Spleen (tissue), 11 donors: ENCODE results near the gene GPATCH2L. TPM values are rescaled to one million over a fixed set of nuclear protein-coding genes. Genes with fewer than 3 reads are reported as not detected.

Experiments
- DNase-seq: peaks from one replicate; pipeline ENCODE4 v3.0.0-alpha.2; 2020
- H3K27ac ChIP-seq, 8 donors: fragments of 200-600 bp; sonication (generic) in 7 of 8; 1 replicate in 4 of 8; 2 replicates in 4 of 8; pipeline versions ENCODE4 v1.5.0 to v1.8.0; 2016 to 2021; ENCODE audit warnings: inconsistent platforms in 4 of 8, mild to moderate bottlenecking in 4 of 8, moderate library complexity in 1 of 8
- H3K27me3 ChIP-seq, 7 donors: fragments of 200-600 bp; sonication (generic) in 6 of 7; replicated peaks in 1 of 7; 1 replicate in 4 of 7; 2 replicates in 3 of 7; pipeline versions ENCODE4 v1.5.0 to v1.8.0; 2016 to 2021; ENCODE audit warnings: inconsistent platforms in 3 of 7, mild to moderate bottlenecking in 1 of 7
- H3K36me3 ChIP-seq, 6 donors: fragments of 200-600 bp; sonication (generic) in 5 of 6; 1 replicate in 4 of 6; 2 replicates in 2 of 6; pipeline versions ENCODE4 v1.5.0 to v1.8.0; 2016 to 2021; ENCODE audit warnings: inconsistent platforms in 2 of 6
- H3K4me1 ChIP-seq, 6 donors: fragments of 200-600 bp; sonication (generic) in 5 of 6; 1 replicate in 3 of 6; 2 replicates in 3 of 6; pipeline versions ENCODE4 v1.5.0 to v1.8.0; 2016 to 2021; ENCODE audit warnings: inconsistent platforms in 3 of 6
- H3K4me3 ChIP-seq, 8 donors: fragments of 200-600 bp; sonication (generic) in 7 of 8; 1 replicate in 4 of 8; 2 replicates in 4 of 8; pipeline versions ENCODE4 v1.5.0 to v1.8.0; 2016 to 2021; ENCODE audit warnings: inconsistent platforms in 4 of 8, mild to moderate bottlenecking in 4 of 8, moderate library complexity in 2 of 8
- H3K9me3 ChIP-seq, 8 donors: fragments of 200-600 bp; sonication (generic) in 7 of 8; 1 replicate in 4 of 8; 2 replicates in 4 of 8; pipeline versions ENCODE4 v1.5.0 to v1.8.0; 2016 to 2021; ENCODE audit warnings: inconsistent platforms in 4 of 8
- CTCF ChIP-seq, 11 experiments: fragments of 200-600 bp in 7 of 11; fragments of 450-650 bp in 4 of 11; sonication (generic) in 4 of 11; IDR thresholded peaks in 8 of 11; conservative IDR thresholded peaks in 3 of 11; 1 replicate in 7 of 11; 2 replicates in 4 of 11; pipeline versions ENCODE4 v1.4.0 to v1.8.0; 2016 to 2021; ENCODE audit warnings: antibody characterized with exemption in 11 of 11, inconsistent platforms in 4 of 11, mild to moderate bottlenecking in 1 of 11
- POLR2A ChIP-seq, 3 donors: fragments of 450-650 bp; IDR thresholded peaks; one replicate each; pipeline ENCODE4 v1.5.1; 2017; ENCODE audit warnings: antibody characterized with exemption in 3 of 3, mild to moderate bottlenecking in 1 of 3
- POLR2AphosphoS5 ChIP-seq, 3 donors: sonication (generic); formaldehyde crosslinking; IDR thresholded peaks; one replicate each; pipeline ENCODE4 v1.5.1; 2017; ENCODE audit warnings: antibody characterized with exemption in 3 of 3
- WGBS, 5 donors: extraction: QIAGEN DNeasy Blood & Tissue Kit in 3 of 5; methylation state at CpG; one replicate each; pipeline versions ENCODE4 v1.1.5 to v1.1.7; 2013 to 2018; 5-methylcytosine and 5-hydroxymethylcytosine counted together
- intact Hi-C: fragments of 100-400 bp; cut with DNase I; formaldehyde crosslinking; loops from one replicate; pipeline ENCODE4 v1.15.0; 2023; ENCODE audit warnings: low total_unique reads
- polyA plus RNA-seq, 3 donors: library from polyadenylated mRNA; stranded (reverse); fragments of 200-250 nt; gene quantifications; one replicate each; pipeline ENCODE4 v1.2.1, GENCODE V29; 2013
- total RNA-seq, 7 donors: library from RNA; depleted of rRNA in 3 of 7; stranded (reverse); fragments of >200 nt in 3 of 7; fragmentation: NEBNext Ultra II Directional in 4 of 7; extraction: Animal tissue kit (Norgen Biotek cat#: 25700) in 4 of 7; gene quantifications; one replicate each; pipeline versions ENCODE4 v1.1.0 to v1.2.1, GENCODE V29; 2016 to 2021
- donor health status: healthy with polysubstance abuse.
- donor health status: DM: no; HTN: no; CAD: no; lungs with moderate emphysema.
- donor health status: DM: no; HTN: no; CAD: no.
- donor health status: Bipolar disorder and iron deficiency.
- donor health status: healthy.
- donor health status: DM: no; HTN: no; CAD: no.
- donor health status: DM: yes; HTN: yes; CAD: no.

GPATCH2L gene
- total and polyA plus RNA-seq, 10 donors: 3.5 to 96.5 (median 59.2) TPM

GRCh38 chr14:76154539-76155126, 2.9 kb downstream of the GPATCH2L start:
- Histone ChIP-seq H3K9me3 (no peaks in the 10 kb centered on the region), H3K4me3 (peak overlapping the region in 1 of 8 donors; percentile 14), H3K27ac (no peak overlapping the region), H3K27me3 (no peaks in the 10 kb centered on the region), H3K4me1 (peaks cover 22 to 74% (median 64%) of the 10 kb centered on the region in 6 donors), H3K36me3 (peaks cover 2 to 52% (median 20%) of the 10 kb centered on the region in 6 donors)
- no peak for DNase-seq
- WGBS, 5 donors: 87 to 94% (median 91%) methylated on average over 11 of the region's 11 CpGs
- intact Hi-C loops: no loop called here
- TF ChIP-seq CTCF (IDR thresholded peaks at IDR 0.05 in 8 of 11, conservative IDR thresholded peaks at IDR 0.05 in 3 of 11) (no peak), POLR2A (IDR thresholded peaks at IDR 0.05) (no peak), POLR2AphosphoS5 (IDR thresholded peaks at IDR 0.05) (no peak)

- peaks cover 2 to 79% (median 32%) of the 10 kb centered on the region in 6 donors for H3K36me3 ChIP-seq
- no peak for DNase-seq
- intact Hi-C loops: no loop called here
- 82 to 96% (median 83%) methylated on average over 8 of the region's 8 CpGs for WGBS, 5 donors
- no peak overlapping the region for H3K27ac ChIP-seq
- H3K4me3 ChIP-seq: no peak overlapping the region
- no peaks in the 10 kb centered on the region for H3K27me3 ChIP-seq
- TF ChIP-seq POLR2AphosphoS5 (IDR thresholded peaks at IDR 0.05): no peak
- TF ChIP-seq CTCF (IDR thresholded peaks at IDR 0.05 in 8 of 11, conservative IDR thresholded peaks at IDR 0.05 in 3 of 11): no peak
- no peak for TF ChIP-seq POLR2A (IDR thresholded peaks at IDR 0.05)
- H3K4me1 ChIP-seq: peaks cover 0 to 36% (median 5%) of the 10 kb centered on the region in 6 donors
- H3K9me3 ChIP-seq: no peaks in the 10 kb centered on the region
Observed at GRCh38 chr14:76163668-76164363, 12.1 kb downstream of the GPATCH2L start.

GRCh38 chr14:76168531-76168930, 16.8 kb downstream of the GPATCH2L start:
- intact Hi-C loops: no loop called here
- WGBS, 5 donors: 88 to 98% (median 93%) methylated on average over 3 of the region's 3 CpGs

More at GRCh38 chr14:76168531-76168930, 16.8 kb downstream of the GPATCH2L start:
- Histone ChIP-seq H3K36me3 (peaks cover 3 to 86% (median 53%) of the 10 kb centered on the region in 6 donors), H3K27ac (no peak overlapping the region), H3K4me3 (no peak overlapping the region), H3K27me3 (no peaks in the 10 kb centered on the region), H3K4me1 (peaks cover 0 to 23% (median 0%) of the 10 kb centered on the region in 6 donors), H3K9me3 (no peaks in the 10 kb centered on the region)
- TF ChIP-seq CTCF (IDR thresholded peaks at IDR 0.05 in 8 of 11, conservative IDR thresholded peaks at IDR 0.05 in 3 of 11) (no peak), POLR2A (IDR thresholded peaks at IDR 0.05) (no peak), POLR2AphosphoS5 (IDR thresholded peaks at IDR 0.05) (no peak)
- no peak for DNase-seq
